HG03066 (cell line): ENCODE measurements around the gene SCRT2.
"Not testable (repeated sequence)": the region's sequence is repeated elsewhere in the genome, so short reads cannot be mapped to it uniquely, and the experiment has no call there.

Experiments used
- ATAC-seq: cut with Tn5 transposase; IDR thresholded peaks from one replicate; pipeline ENCODE4 v1.9.1; 2021; ENCODE audit warnings: low read depth; ENCODE audit not compliant: unreplicated experiment

SCRT2 gene

DNA sequence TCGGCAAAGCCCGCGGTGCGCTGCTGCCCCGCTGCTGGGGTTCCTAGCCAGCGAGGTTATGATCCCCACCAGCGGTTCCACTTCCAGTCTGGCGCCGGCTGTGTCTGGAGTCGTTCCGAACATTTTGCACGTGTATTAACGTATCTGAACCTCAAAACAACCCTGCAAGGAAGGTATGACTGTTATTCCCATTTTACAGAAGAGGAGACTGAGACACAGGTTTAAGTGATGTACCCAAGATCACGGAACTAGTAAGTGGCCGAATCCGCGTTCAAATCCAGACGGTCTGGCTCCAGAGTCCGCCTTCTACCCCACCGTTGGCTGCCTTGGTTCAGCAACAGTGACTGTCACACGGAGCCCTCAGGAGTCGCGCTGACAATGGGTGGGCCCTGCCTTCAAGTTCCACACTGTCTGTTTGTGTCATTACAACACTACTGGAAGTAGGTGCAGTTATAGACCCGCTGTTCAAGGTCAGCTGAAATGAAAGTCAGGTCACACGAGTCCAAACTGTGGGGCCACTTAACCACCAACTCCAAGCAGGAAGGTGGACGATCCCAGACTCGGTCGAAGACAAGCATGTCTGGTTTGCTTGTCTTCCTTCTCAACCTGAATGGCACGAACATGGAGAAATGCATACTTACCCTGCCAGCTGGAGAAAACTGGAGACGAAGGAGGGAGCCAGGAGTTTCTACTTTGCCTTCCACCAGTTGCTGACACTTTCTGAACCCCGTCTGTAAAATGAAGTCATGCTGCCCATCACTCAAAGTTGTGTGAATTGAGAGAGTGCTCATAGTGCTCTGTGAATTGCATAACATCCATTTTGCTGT, 21.8 kb downstream of the SCRT2 start:
- no peak for ATAC-seq

DNA sequence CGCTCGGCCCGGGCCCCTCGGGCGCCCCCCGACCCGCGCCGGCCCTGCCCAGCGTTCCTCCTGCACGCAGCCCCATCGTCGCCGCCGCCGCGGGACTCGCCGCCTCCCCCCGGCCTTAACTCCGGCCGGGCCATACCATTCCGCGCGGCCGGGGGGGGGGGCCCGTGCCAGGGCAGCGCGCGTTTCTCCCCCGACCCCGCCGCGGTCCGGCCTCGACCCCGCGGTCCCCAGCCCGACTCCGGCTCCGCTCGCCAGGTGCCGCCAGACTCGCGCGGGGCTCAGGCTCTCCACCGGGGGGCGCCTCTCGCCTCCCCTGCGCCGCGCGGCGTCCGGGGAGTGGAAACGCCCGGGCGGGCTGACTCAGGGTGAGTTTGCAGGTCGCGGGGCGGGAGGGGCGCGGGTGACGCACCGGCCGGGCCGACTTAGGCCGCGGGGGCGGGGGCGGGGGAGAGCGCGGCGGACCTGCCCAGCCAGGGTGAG, 22.5 kb downstream of the SCRT2 start, which contains the start of gene SRXN1:
TSS of gene SRXN1 (minus strand) at position 91 of the 480 bp plus-strand sequence. CDS start at position 76, 15 bp downstream.
- ATAC-seq, result peak; percentile 89

- ATAC-seq, result no peak
Observed at GRCh38 chr20:652615-653109, 22.9 kb downstream of the SCRT2 start.

DNA sequence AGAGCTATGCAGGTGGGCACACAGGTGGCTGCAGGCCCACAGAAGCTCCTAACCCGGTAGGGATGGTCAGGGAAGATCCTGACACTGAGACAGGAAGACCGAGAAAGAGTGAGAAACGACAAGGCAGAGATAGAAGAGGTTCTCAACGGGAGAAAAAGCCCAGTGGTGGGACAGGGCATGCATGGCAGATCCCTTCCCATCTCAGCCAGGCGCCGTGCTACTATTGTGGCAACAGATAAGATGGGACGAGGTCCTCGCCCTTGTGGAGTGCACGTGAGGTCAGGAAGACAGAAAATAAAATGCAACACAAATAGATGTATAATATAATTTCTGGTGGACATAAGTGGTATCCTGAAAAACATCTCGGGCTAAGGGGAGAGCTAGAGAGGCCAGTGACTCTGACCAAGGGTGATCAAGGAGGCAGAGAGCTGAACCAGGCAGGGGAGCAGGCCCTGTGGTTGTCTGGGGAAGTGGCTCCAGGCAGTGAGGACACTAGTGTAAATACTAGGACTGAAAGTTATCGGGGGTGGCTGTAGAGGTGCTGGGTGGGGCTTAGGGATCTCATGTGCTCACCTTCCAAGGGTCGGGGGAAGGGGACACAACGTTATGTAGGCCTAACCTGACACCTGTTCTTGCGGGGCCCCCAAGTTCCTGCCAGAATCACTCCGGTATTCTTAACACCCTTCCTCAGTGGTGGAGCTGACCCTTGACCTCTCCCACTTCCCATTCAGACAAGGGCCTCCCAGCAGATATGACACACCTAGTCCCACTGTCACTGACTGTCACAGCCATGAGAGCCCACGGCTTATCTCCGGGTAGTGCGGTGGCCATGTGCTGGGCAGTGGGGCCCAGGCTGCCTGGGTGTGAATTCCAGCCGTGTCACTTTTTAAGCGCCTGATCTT, 23.6 kb downstream of the SCRT2 start:
- no peak for ATAC-seq

- no peak for ATAC-seq
Observed at GRCh38 chr20:650954-651353, 24.6 kb downstream of the SCRT2 start.

GRCh38 chr20:650281-650680, 25.3 kb downstream of the SCRT2 start:
- ATAC-seq, result no peak

DNA sequence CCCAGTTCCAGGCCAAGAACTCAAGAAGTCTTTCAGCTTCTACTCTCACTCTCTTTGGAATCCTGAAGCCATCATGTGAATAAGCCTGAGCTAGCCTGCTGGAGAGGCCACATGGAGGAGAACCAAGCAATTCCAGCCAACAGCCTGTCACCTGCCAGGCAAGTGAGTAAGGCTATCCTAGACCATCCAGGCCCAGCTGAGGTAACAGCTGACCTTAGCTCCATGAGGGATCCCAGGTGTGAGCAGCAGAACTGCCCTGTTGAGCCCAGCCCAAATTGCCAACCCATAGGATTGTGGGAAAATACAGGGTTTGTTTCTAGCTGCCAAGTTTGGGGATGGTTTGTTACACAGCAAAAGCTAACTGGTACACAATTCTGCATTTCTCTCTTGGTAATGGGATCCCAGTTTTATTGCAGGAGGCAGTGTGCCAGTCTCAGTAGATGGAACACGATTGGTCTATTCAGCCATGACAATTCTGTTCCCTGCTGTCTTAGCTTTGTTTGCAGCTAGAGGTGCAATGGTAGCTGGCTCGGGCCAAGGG, 28.1 kb downstream of the SCRT2 start:
- no peak for ATAC-seq

DNA sequence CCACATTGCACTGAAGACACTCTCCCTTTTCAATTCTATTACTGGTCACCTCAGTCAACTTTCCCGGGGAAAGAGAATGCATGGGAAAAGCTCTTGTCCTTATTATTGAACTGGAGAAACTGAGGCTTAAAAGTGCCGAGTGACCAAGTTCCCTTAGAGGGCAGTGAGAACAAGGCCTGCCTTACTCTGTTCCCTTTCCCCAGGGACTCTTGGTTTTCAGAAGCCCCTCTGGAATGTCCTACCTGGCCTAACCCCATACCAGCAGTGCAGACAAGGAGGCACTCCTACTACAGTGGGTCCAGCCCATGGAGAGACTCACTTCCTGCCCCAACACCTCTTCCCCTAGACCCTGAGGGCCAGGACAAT, 28.8 kb downstream of the SCRT2 start:
- ATAC-seq, result no peak

DNA sequence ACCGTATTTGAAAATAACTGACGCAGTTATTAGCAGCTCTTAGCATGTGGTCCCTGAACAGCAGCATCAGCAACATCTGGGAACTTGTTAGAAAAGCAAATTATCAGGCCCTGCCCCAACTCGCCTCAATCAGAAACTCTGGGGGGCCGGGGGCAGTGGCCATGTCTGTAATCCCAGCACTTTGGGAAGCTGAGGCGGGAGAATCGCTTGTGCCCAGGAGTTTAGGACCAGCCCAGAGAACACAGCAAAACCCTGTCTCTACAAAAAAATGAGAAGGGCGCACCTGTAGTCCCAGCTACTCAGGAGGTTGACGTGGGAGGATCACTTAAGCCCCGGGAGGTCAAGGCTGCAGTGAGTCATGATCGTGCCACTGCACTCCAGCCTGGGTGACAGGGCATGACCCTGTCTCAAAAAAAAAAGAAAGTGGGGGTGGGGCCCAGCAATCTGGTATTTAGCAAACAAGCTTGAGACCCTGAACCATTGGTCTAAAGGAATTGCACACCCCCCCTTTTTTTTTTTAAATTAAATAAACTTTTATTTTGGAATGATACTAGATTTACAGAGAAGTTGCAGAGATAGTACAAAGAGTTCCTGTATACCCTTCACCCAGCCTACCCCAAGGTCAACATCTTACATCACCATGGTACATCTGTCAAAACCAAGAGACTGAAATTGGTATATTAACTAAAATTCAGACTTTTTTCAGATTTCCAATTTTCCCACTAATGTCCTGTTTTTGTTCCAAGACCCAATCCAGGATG, 29.3 kb downstream of the SCRT2 start:
- no peak for ATAC-seq

GRCh38 chr20:645318-646106, 30.1 kb downstream of the SCRT2 start:
- ATAC-seq, result peak; percentile 75

- no peak for ATAC-seq
Observed at GRCh38 chr20:644692-645317, 30.8 kb downstream of the SCRT2 start.

DNA sequence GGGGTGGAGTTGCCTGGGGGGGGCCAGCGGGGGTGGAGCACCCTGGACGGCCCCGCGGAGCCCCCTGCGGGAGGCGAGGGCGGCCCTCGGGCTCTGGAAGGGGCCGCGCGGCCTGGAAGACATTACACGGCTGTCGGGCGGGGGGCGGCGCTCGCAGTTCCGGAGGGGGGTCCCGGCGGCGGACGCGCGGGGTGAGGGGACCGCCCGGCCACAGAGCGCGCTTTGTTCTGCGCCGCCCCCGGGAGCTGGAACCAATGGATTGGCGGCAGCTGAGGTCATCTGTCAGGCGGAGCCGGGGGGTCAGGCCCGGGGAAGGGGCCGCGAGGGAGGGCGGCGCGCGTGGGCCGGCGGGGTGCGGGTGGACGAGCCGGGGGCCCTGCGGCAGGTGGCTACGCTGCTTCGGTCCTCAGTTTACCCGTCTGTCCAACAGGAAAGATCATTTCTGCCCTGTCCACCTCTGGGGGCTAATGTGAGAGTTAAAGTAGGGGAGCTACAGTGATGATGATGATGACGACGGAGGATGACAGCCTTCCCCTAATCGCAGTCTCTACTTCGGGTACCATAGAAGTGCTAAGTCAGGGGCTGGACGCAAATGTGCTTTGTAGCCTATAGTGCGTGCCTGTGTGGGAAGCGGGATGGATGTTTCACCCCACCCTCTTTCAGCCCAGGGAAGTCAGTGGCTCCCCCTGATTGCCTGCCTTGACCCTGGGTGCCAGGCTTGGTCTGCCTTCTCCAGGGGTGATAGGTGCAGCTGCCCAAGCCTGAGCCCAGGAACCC, 33.0 kb downstream of the SCRT2 start:
- ATAC-seq, result no peak

DNA sequence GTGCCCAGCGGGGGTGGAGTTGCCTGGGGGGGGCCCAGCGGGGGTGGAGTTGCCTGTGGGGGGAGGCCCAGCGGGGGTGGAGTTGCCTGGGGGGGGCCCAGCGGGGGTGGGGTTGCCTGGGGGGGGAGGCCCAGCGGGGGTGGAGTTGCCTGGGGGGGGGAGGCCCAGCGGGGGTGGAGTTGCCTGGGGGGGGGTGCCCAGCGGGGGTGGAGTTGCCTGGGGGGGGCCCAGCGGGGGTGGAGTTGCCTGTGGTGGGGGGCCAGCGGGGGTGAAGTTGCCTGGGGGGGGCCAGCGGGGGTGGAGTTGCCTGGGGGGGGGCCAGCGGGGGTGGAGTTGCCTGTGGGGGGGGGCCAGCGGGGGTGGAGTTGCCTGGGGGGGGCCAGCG, 33.6 kb downstream of the SCRT2 start:
- ATAC-seq, result not testable (repeated sequence)

- no peak for ATAC-seq
Observed at GRCh38 chr20:641516-641875, 34.1 kb downstream of the SCRT2 start.

DNA sequence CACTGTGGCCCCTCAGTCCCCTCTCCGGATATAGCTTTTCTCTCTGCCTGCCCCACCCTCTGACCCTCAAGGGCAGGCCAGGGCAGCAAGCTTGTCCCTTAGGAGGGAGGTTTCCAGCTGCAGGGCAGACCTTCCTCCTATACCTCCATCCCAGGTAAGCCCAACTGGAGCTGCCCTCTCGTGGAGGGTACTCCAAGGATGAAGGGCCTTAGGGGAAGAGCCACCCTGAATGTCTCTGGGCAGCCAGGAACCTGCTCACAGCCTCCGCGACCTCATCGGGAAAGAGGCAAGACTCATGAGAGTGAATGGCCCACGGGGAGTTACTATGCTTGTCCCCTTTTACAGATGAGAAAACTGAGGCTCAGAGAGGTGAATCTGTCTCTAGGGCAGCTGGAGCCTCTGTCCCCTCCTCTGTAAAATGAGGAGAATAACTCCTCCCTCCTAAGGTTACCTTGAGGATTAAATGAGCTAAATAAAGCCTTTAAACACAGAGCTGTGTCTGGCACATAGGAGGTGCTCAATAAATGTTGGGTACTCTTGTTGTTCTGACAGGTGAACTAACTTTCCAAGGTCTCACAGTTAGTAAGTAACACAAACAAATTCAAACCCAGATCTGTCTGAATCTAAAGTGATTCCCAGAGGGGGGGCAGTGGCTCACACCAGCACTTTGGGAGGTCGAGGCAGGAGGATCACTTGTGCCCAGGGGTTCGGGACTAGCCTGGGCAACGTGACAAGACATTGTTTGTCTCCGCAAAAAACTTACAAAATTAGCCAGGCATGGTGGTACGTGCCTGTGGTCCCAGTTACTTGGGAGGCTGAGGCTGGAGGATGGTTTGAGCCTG, 34.7 kb downstream of the SCRT2 start:
- ATAC-seq, result no peak

- ATAC-seq, result no peak
Observed at GRCh38 chr20:638579-638978, 37.0 kb downstream of the SCRT2 start.

DNA sequence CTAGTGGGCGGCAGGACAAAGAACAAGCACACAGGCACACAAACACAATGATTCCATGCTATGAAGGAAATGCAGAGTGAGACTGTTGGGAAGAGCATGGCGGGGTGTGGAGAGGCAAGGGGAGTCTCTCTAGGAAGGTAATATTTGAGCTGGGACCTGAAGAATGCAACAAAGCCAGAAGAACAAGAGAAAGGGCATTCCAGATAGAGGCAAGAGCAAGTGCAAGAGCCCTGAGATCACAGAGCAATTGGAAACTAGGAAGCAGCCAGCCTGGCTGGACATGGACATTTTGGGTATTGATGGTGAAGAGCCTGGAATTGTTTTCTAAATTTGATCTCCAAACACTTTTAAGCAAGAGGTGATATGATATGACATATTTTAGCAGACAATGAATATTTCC, 38.0 kb downstream of the SCRT2 start:
- ATAC-seq, result no peak
